CD14-positive monocyte (primary cell): ENCODE results near the gene MT1G. TPM values are rescaled to one million over a fixed set of nuclear protein-coding genes. Genes with fewer than 3 reads are reported as not detected.
A peak's percentile ranks its signal among the peaks of the same experiment; 100 is the strongest.

Source experiments
- DNase-seq, 3 donors: peaks; one replicate each; pipeline ENCODE4 v3.0.0-alpha.2; 2011 to 2022
- H2AFZ ChIP-seq: 2 replicates; pipeline ENCODE4 v1.6.0; 2012; ENCODE audit warnings: mild to moderate bottlenecking, low read depth, low read length, inconsistent platforms; ENCODE audit not compliant: insufficient read depth, poor library complexity, severe bottlenecking
- H3K27ac ChIP-seq, 2 donors: 1 replicate in 1 of 2; 2 replicates in 1 of 2; pipeline ENCODE4 v1.5.1; 2012 to 2013; ENCODE audit warnings: low read length in 2 of 2, control low read depth in 1 of 2, inconsistent platforms in 1 of 2, low read depth in 1 of 2, mild to moderate bottlenecking in 1 of 2
- H3K27me3 ChIP-seq, 2 donors: one replicate each; pipeline versions ENCODE4 v1.6.0 to v1.6.1; 2011 to 2013; ENCODE audit warnings: low read length in 2 of 2; ENCODE audit not compliant: control insufficient read depth in 2 of 2, insufficient read depth in 2 of 2
- H3K36me3 ChIP-seq, 2 donors: replicated peaks in 1 of 2; 1 replicate in 1 of 2; 2 replicates in 1 of 2; pipeline versions ENCODE4 v1.5.1 to v1.6.1; 2012 to 2013; ENCODE audit warnings: low read length in 2 of 2, control low read depth in 1 of 2, inconsistent platforms in 1 of 2, mild to moderate bottlenecking in 1 of 2; ENCODE audit not compliant: insufficient read depth in 2 of 2, control insufficient read depth in 1 of 2
- H3K4me1 ChIP-seq, 2 donors: 1 replicate in 1 of 2; 2 replicates in 1 of 2; pipeline versions ENCODE4 v1.5.1 to v1.6.1; 2012 to 2013; ENCODE audit warnings: low read length in 2 of 2, control low read depth in 1 of 2, inconsistent platforms in 1 of 2, mild to moderate bottlenecking in 1 of 2, moderate library complexity in 1 of 2; ENCODE audit not compliant: insufficient read depth in 2 of 2, control insufficient read depth in 1 of 2
- H3K4me2 ChIP-seq: replicated peaks from 2 replicates; pipeline ENCODE3; 2012; ENCODE audit warnings: low read length, moderate library complexity, mild to moderate bottlenecking; ENCODE audit not compliant: poor library complexity, severe bottlenecking; ENCODE audit errors: extremely low read depth
- H3K4me3 ChIP-seq, 3 experiments: fragments of 200-600 bp in 1 of 3; sonication (generic) in 1 of 3; replicated peaks in 1 of 3; 1 replicate in 2 of 3; 2 replicates in 1 of 3; pipeline ENCODE4 v1.5.1; 2011 to 2013; ENCODE audit warnings: low read length in 3 of 3, mild to moderate bottlenecking in 3 of 3, control low read depth in 2 of 3, low read depth in 2 of 3, inconsistent platforms in 1 of 3, moderate library complexity in 1 of 3
- H3K79me2 ChIP-seq: 2 replicates; pipeline ENCODE4 v1.6.0; 2012; ENCODE audit warnings: mild to moderate bottlenecking, control low read depth, inconsistent platforms, low read length, moderate library complexity; ENCODE audit not compliant: insufficient read depth
- H3K9ac ChIP-seq: 2 replicates; pipeline ENCODE4 v1.6.0; 2017; ENCODE audit warnings: low read length, mild to moderate bottlenecking; ENCODE audit not compliant: insufficient read depth, poor library complexity, severe bottlenecking
- H3K9me3 ChIP-seq, 2 donors: replicated peaks in 1 of 2; 1 replicate in 1 of 2; 2 replicates in 1 of 2; pipeline versions ENCODE4 v1.5.1 to v1.6.1; 2012 to 2013; ENCODE audit warnings: low read length in 2 of 2, control low read depth in 1 of 2; ENCODE audit not compliant: control insufficient read depth in 1 of 2, insufficient read depth in 1 of 2
- H4K20me1 ChIP-seq: 2 replicates; pipeline ENCODE4 v1.6.0; 2012; ENCODE audit warnings: mild to moderate bottlenecking, low read length, control low read depth, moderate library complexity; ENCODE audit not compliant: insufficient read depth
- H3K27ac Mint-ChIP-seq, 7 donors: one replicate each; pipeline ENCODE4 v1.8.0; 2020; ENCODE audit warnings: mild to moderate bottlenecking in 7 of 7, mixed read lengths in 7 of 7, moderate library complexity in 6 of 7, inconsistent platforms in 2 of 7
- H3K27me3 Mint-ChIP-seq, 3 donors: one replicate each; pipeline ENCODE4 v1.8.0; 2021 to 2022; ENCODE audit warnings: low read depth in 3 of 3, mild to moderate bottlenecking in 3 of 3, mixed read lengths in 3 of 3, moderate library complexity in 3 of 3, inconsistent platforms in 1 of 3
- H3K36me3 Mint-ChIP-seq, 2 donors: one replicate each; pipeline ENCODE4 v1.8.0; 2020; ENCODE audit warnings: mixed read lengths in 2 of 2, inconsistent platforms in 1 of 2, mild to moderate bottlenecking in 1 of 2
- H3K4me1 Mint-ChIP-seq: one replicate; pipeline ENCODE4 v1.8.0; 2020; ENCODE audit warnings: mild to moderate bottlenecking, mixed read lengths
- H3K4me3 Mint-ChIP-seq, 2 donors: one replicate each; pipeline ENCODE4 v1.8.0; 2020; ENCODE audit warnings: mild to moderate bottlenecking in 2 of 2, mixed read lengths in 2 of 2, moderate library complexity in 1 of 2
- H3K9me3 Mint-ChIP-seq, 7 donors: one replicate each; pipeline ENCODE4 v1.8.0; 2020 to 2022; ENCODE audit warnings: mixed read lengths in 7 of 7, mild to moderate bottlenecking in 6 of 7, moderate library complexity in 6 of 7, inconsistent platforms in 2 of 7
- CTCF ChIP-seq: fragments of 200-600 bp; IDR thresholded peaks from one replicate; pipeline ENCODE4 v1.8.0; 2022; ENCODE audit warnings: antibody characterized with exemption, mild to moderate bottlenecking
- WGBS: methylation state at CpG from one replicate; pipeline ENCODE4 v1.1.5; 2013; ENCODE audit warnings: missing lambda C conversion rate; ENCODE audit not compliant: insufficient coverage; 5-methylcytosine and 5-hydroxymethylcytosine counted together
- intact Hi-C, 2 donors: fragments of 100-400 bp; cut with micrococcal nuclease; formaldehyde crosslinking; loops; one replicate each; pipeline versions ENCODE4 v1.15.0 to v1.15.1; 2023
- polyA plus RNA-seq, 3 donors: library from polyadenylated mRNA; depleted of rRNA in 1 of 3; unstranded in 2 of 3; stranded (reverse) in 1 of 3; fragments of 300-500 nt in 2 of 3; fragments of >200 nt in 1 of 3; fragmentation: Illumina TruSeq in 2 of 3; gene quantifications; 1 replicate in 2 of 3; 2 replicates in 1 of 3; pipeline ENCODE4 v1.2.3, GENCODE V29; 2012 to 2021

MT1G gene
- polyA plus RNA-seq, 3 donors = 1.1 to 1.4 TPM; not detected in 1

- H3K27ac ChIP-seq = no peak overlapping the region
- 66% methylated on average over 4 of the region's 6 CpGs for WGBS
- TF ChIP-seq CTCF = no peak
- Mint-ChIP-seq H3K36me3 (peaks cover 0 to 2% of the 10 kb centered on the region in 2 donors), H3K4me1 (peaks cover 13% of the 10 kb centered on the region), H3K27ac (no peak overlapping the region), H3K4me3 (peak overlapping the region; percentile 20 to 94), H3K27me3 (peaks cover 43 to 52% (median 45%) of the 10 kb centered on the region in 3 donors), H3K9me3 (peaks cover 0 to 2% (median 0%) of the 10 kb centered on the region in 7 donors)
- DNase-seq = no peak
- no peak overlapping the region for H2AFZ ChIP-seq
- H3K4me1 ChIP-seq = peaks cover 12 to 14% of the 10 kb centered on the region in 2 donors
- H4K20me1 ChIP-seq = no peaks in the 10 kb centered on the region
- H3K9me3 ChIP-seq = no peaks in the 10 kb centered on the region
- no peak overlapping the region for H3K4me3 ChIP-seq
- H3K27me3 ChIP-seq = peaks cover 18 to 42% of the 10 kb centered on the region in 2 donors
- intact Hi-C loops = no loop called here
- no peaks in the 10 kb centered on the region for H3K36me3 ChIP-seq
- no peak overlapping the region for H3K4me2 ChIP-seq
- no peaks in the 10 kb centered on the region for H3K79me2 ChIP-seq
- H3K9ac ChIP-seq = no peak overlapping the region
Measured at GRCh38 chr16:56618138-56618537, 49.7 kb downstream of the MT1G start.

- Histone ChIP-seq H3K79me2 (no peaks in the 10 kb centered on the region), H3K27me3 (peaks cover 18 to 42% of the 10 kb centered on the region in 2 donors), H3K4me3 (peak overlapping the region; percentile 26 to 74 (median 29)), H4K20me1 (no peaks in the 10 kb centered on the region), H3K27ac (no peak overlapping the region), H3K4me1 (peaks cover 12 to 14% of the 10 kb centered on the region in 2 donors), H3K36me3 (no peaks in the 10 kb centered on the region), H3K9me3 (no peaks in the 10 kb centered on the region), H2AFZ (peak overlapping the region; percentile 83), H3K9ac (peak overlapping the region; percentile 58), H3K4me2 (peak overlapping the region; percentile 82)
- DNase-seq = peak in 2 of 3 donors; percentile 27 to 38
- Mint-ChIP-seq H3K27ac (no peak overlapping the region), H3K4me1 (peaks cover 13% of the 10 kb centered on the region), H3K36me3 (peaks cover 0 to 2% of the 10 kb centered on the region in 2 donors), H3K27me3 (peaks cover 40 to 49% (median 43%) of the 10 kb centered on the region in 3 donors), H3K4me3 (peak overlapping the region; percentile 81 to 94), H3K9me3 (peaks cover 0 to 2% (median 0%) of the 10 kb centered on the region in 7 donors)
- TF ChIP-seq CTCF = no peak
- under 1% methylated on average over 37 of the region's 41 CpGs for WGBS
- intact Hi-C loops = no loop called here
Measured at GRCh38 chr16:56617212-56618085, 50.4 kb downstream of the MT1G start.

Other genes with a start within 250 kb of the MT1G start
- gene AMFR, start 242.5 kb downstream of the MT1G start, polyA plus RNA-seq = 10 to 100 TPM; 28.3 to 68.1 (median 48.9) TPM
- gene NUDT21, start 216.7 kb downstream of the MT1G start, polyA plus RNA-seq = 10 to 100 TPM; 33.0 to 65.0 (median 55.9) TPM
- gene OGFOD1, start 216.5 kb downstream of the MT1G start, polyA plus RNA-seq = 10 to 100 TPM in 2 of 3 donors, 1 to 10 TPM in 1; 8.2 to 37.9 (median 23.4) TPM
- 10 to 100 TPM; 16.6 to 35.5 (median 18.8) TPM for gene BBS2, start 148.0 kb downstream of the MT1G start, polyA plus RNA-seq
- gene MT4, start 103.0 kb downstream of the MT1G start, polyA plus RNA-seq = not detected
- gene MT3, start 78.5 kb downstream of the MT1G start, polyA plus RNA-seq = not detected
- 100 to 1,000 TPM in 2 of 3 donors, 10 to 100 TPM in 1; 26.8 to 228 (median 126) TPM for gene MT2A, start 59.5 kb downstream of the MT1G start, polyA plus RNA-seq
- gene MT1E, start 42.3 kb downstream of the MT1G start, polyA plus RNA-seq = 1 to 10 TPM; 1.3 to 4.3 (median 4.0) TPM
- not detected for gene MT1M, start 35.4 kb downstream of the MT1G start, polyA plus RNA-seq
- not detected for gene MT1A, start 29.4 kb downstream of the MT1G start, polyA plus RNA-seq
- not detected for gene MT1B, start 16.2 kb downstream of the MT1G start, polyA plus RNA-seq
- 10 to 100 TPM; 10.2 to 21.9 (median 13.6) TPM for gene MT1F, start 10.1 kb downstream of the MT1G start, polyA plus RNA-seq
- under 1 TPM in 1 of 3 donors, not detected in 2; 0.76 TPM for gene MT1H, start 1.7 kb upstream of the MT1G start, polyA plus RNA-seq
- 10 to 100 TPM; 34.5 to 87.9 (median 55.4) TPM for gene MT1X, start 14.4 kb upstream of the MT1G start, polyA plus RNA-seq
- 10 to 100 TPM; 46.6 to 77.7 (median 59.4) TPM for gene NUP93, start 62.1 kb upstream of the MT1G start, polyA plus RNA-seq
- under 1 TPM in 1 of 3 donors, not detected in 2; 0.03 TPM for gene SLC12A3, start 197.1 kb upstream of the MT1G start, polyA plus RNA-seq